Naive B cell (primary cell): ENCODE data around the gene ACSF3. TPM values are rescaled to one million over a fixed set of nuclear protein-coding genes. Genes with fewer than 3 reads are reported as not detected.

ENCODE experiments used
- polyA plus RNA-seq, 6 donors: library from polyadenylated mRNA; unstranded; fragments of 300-500 nt; fragmentation: Illumina TruSeq; gene quantifications; one replicate each; pipeline ENCODE4 v1.2.3, GENCODE V29; 2021; ENCODE audit warnings: low read depth in 6 of 6

ACSF3 gene
- polyA plus RNA-seq, 6 donors from 2014 or later, result 30.0 to 43.6 (median 33.9) TPM

Other genes with a start within 250 kb of the ACSF3 start
- 10 to 100 TPM in 3 of 6 donors, 1 to 10 TPM in 3; 6.1 to 21.4 (median 9.5) TPM for gene GALNS, start 236.9 kb upstream of the ACSF3 start, polyA plus RNA-seq
- 100 to 1,000 TPM in 1 of 6 donors, 10 to 100 TPM in 5; 87.3 to 100 (median 90.9) TPM for gene TRAPPC2L, start 236.7 kb upstream of the ACSF3 start, polyA plus RNA-seq
- gene PABPN1L, start 227.2 kb upstream of the ACSF3 start, polyA plus RNA-seq, result not detected
- 10 to 100 TPM in 3 of 6 donors, 1 to 10 TPM in 2, under 1 TPM in 1; 0.14 to 19.0 (median 10.0) TPM for gene CBFA2T3, start 116.6 kb upstream of the ACSF3 start, polyA plus RNA-seq
- not detected for gene CDH15, start 77.9 kb downstream of the ACSF3 start, polyA plus RNA-seq
- not detected for gene SLC22A31, start 106.7 kb downstream of the ACSF3 start, polyA plus RNA-seq
- gene ZNF778, start 123.9 kb downstream of the ACSF3 start, polyA plus RNA-seq, result 1 to 10 TPM; 1.5 to 7.1 (median 4.2) TPM